Measurements from ENCODE around the gene CMIP. TPM values are rescaled to one million over a fixed set of nuclear protein-coding genes. Genes with fewer than 3 reads are reported as not detected.

The CMIP gene
- total and polyA plus RNA-seq, 10 of the 15 experiments (the other 5 are each of a cell fraction or from before 2014, with no cell fraction given) = 1.2 to 43.2 (median 4.4) TPM

DNA sequence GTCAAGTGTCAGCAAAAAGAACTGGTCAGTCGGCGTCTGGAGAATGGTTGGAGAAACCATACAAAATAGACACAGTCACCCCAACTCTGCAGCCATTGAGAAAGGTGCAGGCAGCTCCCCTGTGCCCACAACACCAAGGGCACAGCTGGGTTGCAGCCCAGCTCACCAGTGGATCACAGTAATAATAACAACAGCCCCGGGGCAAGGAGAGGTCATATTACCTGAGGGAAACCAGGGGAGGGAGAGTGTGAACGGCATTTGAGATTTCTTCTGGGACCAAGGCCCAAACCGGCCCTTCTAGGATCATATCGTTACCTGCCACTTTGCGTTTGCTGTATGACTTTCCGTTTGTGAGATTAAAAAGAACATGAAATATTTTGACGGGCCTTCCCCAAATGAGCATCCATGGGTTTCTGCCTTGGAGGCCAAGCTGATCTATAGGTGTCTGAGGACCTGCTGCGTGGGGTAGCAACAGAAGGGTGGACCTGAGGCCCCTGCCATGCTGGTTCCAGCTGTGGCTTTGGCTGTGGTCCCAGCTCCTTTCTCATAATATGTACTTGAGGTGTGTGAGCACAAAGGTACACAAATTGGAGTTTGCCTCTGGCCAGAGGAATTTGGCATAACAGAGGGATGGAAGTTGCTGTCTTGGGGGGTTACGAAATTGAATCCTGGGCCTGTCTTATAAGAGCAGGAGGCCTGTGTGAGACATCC, 154.6 kb downstream of the CMIP start:
- no peak for DNase-seq (ENCODE audit: low read depth, low spot score)
- Histone ChIP-seq H3K4me3 (no peak overlapping the region), H2AFZ (ENCODE audit: control insufficient read depth, low read depth, low read length) (no peak overlapping the region), H3K27ac (ENCODE audit: control insufficient read depth, insufficient read depth) (no peak overlapping the region), H3K79me2 (ENCODE audit: control insufficient read depth, insufficient read depth, low read length) (no peaks in the 10 kb centered on the region; the same call in 1 of the 2 replicates), H3K4me1 (ENCODE audit: control insufficient read depth, insufficient read depth, low read length) (no peaks in the 10 kb centered on the region), H3K9ac (ENCODE audit: control insufficient read depth, insufficient read depth, low read length) (no peak overlapping the region), H3K4me2 (ENCODE audit: control insufficient read depth, insufficient read depth) (no peak overlapping the region), H4K20me1 (ENCODE audit: control insufficient read depth, insufficient read depth) (no peaks in the 10 kb centered on the region; the same call in none of the 2 replicates), H3K9me3 (replicated peaks; ENCODE audit: control insufficient read depth, insufficient read depth, low read length) (no peaks in the 10 kb centered on the region), H3K36me3 (ENCODE audit: control insufficient read depth in 2 of 2, insufficient read depth in 2 of 2, low read length in 1 of 2) (no peaks in the 10 kb centered on the region; a peak in 1 of 4 replicates), H3K27me3 (replicated peaks in 1 of 2; ENCODE audit: control insufficient read depth in 2 of 2, insufficient read depth in 2 of 2, low read length in 1 of 2) (no peaks in the 10 kb centered on the region)
- BruUV-seq (replicated peaks) = no TSS peak
- CTCF ChIA-PET = interaction anchor here (0.8 to 1.0 kb wide), 2 partner anchors 61 to 195 kb away, joined by 3 to 4 read pairs; no protein-coding TSS in a partner anchor
- WGBS (ENCODE audit: insufficient coverage, insufficient replicate concordance, low lambda C conversion rate, missing lambda C conversion rate) = 95% methylated on average over 11 of the region's 11 CpGs
- in situ Hi-C loops (cut with MboI) = no loop called here
- ATAC-seq = no peak
- RAD21 ChIA-PET (ENCODE audit: unreplicated experiment) = no interaction called here
- POLR2A ChIA-PET = no interaction called here
- SMC1A ChIA-PET (ENCODE audit: uncharacterized antibody, unreplicated experiment) = interaction anchor here (0.9 kb wide), 1 partner anchor 33 kb away, joined by 3 read pairs; no protein-coding TSS in a partner anchor
- TF ChIP-seq ZBTB33 (IDR thresholded peaks at IDR 0.05) = no peak
- no peak for TF ChIP-seq BRCA1 (IDR thresholded peaks at IDR 0.05; ENCODE audit: low read depth, low read length)
- TF ChIP-seq ASH2L (IDR thresholded peaks at IDR 0.05; ENCODE audit: borderline replicate concordance, low read depth) = no peak
- TF ChIP-seq YBX1 (IDR thresholded peaks at IDR 0.05) = no peak
- TF ChIP-seq CHD4 (IDR thresholded peaks at IDR 0.05) = no peak
- TF ChIP-seq RELA (IDR thresholded peaks at IDR 0.05; ENCODE audit: borderline replicate concordance, partially characterized antibody) = no peak
- TF ChIP-seq NR2C1 (IDR thresholded peaks at IDR 0.05) = no peak
- TF ChIP-seq SUPT20H (IDR thresholded peaks at IDR 0.05; ENCODE audit: borderline replicate concordance, control insufficient read depth, low read depth, low read length) = no peak
- TF ChIP-seq, protein P1, sequence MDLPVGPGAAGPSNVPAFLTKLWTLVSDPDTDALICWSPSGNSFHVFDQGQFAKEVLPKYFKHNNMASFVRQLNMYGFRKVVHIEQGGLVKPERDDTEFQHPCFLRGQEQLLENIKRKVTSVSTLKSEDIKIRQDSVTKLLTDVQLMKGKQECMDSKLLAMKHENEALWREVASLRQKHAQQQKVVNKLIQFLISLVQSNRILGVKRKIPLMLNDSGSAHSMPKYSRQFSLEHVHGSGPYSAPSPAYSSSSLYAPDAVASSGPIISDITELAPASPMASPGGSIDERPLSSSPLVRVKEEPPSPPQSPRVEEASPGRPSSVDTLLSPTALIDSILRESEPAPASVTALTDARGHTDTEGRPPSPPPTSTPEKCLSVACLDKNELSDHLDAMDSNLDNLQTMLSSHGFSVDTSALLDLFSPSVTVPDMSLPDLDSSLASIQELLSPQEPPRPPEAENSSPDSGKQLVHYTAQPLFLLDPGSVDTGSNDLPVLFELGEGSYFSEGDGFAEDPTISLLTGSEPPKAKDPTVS (IDR thresholded peaks at IDR 0.05; ENCODE audit: low read depth, low read length) = no peak
- no peak for TF ChIP-seq KLF5 (IDR thresholded peaks at IDR 0.05; ENCODE audit: partially characterized antibody)
- TF ChIP-seq EZH2 (IDR thresholded peaks at IDR 0.05; ENCODE audit: borderline replicate concordance, control insufficient read depth, low read depth, low read length) = no peak
- TF ChIP-seq FOXK2 (IDR thresholded peaks at IDR 0.05) = no peak
- no peak for TF ChIP-seq EGR1 (IDR thresholded peaks at IDR 0.05; ENCODE audit: borderline replicate concordance in 1 of 2, low read depth in 2 of 2, low read length in 2 of 2)
- intact Hi-C loops (cut with micrococcal nuclease; ENCODE audit: unreplicated experiment) = no loop called here
- FAIRE-seq = no peak

Measured in GM12878 (cell line).